ENCODE data around the gene TMEM185A.
"Not testable (repeated sequence)": the region's sequence is repeated elsewhere in the genome, so short reads cannot be mapped to it uniquely, and the experiment has no call there.

TMEM185A gene

GRCh38 chrX:149631234-149632165 lies at the start of gene TMEM185A:
TSS of gene TMEM185A (minus strand) at chrX:149631792. CDS start at chrX:149631580, 212 bp downstream.
- peak; percentile 73 to 79 for DNase-seq

DNA sequence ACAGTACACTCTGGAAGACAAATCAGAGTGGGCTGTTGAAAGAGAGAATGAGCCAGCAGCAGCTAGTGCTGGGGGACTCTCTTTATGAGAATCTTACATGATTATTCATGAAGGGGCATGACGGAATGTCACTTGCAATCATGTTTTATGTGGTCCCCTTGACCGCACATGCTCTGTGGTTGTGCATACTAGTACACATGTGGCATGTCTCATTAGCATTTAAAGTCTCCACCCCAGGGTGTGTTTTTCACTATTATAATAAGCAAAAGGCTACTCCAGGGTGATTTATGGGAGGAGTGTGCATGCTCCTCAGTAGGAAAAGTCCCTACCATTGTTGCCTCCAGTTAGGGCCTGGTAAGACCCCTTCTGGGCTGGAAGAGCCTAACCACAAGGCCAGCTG lies 49.6 kb upstream of the TMEM185A start:
- DNase-seq = no peak

DNA sequence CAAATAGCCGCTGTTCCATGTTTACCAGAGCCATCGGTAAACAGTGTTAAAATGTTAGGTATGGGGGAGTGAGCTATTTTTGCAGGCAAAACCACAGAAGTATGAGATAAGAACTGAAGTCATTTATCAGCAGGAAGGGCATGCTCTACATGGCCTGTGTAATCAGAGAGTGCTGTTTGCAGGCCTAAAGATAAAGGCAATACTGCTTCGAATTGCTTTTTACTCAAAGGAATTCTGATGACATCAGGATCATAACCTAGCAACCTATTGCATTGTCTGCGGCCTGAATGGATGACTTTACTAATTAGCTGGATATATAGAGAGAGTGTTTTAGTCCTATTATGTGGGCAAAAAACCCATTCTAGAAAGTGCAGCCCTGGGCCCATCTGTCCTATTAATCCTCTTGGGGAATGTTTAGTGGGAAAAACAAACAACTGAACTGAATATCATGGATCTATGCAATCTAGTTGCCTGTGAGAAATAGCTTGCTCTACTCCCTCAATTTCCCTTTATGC lies 47.6 kb upstream of the TMEM185A start:
- not testable (repeated sequence) for DNase-seq

DNA sequence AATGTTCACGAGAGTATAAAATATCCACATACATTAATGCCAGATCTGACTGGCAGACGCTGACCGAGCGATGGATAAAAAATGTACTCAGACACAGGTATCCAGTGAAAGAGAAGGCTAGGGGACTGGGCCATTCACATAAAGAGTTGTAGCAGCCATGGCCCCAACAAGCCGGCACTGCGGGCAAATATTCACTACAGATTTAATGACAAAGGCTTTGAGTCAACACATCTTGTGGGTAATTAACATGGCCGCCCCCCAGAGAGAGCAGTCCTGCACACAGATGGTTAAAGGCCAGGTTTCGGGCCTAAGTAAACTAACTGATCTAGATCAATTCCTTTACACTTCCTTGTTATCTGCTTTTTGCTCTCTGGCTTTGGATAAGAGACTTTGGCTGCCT lies 44.0 kb upstream of the TMEM185A start:
- DNase-seq = not testable (repeated sequence)

DNA sequence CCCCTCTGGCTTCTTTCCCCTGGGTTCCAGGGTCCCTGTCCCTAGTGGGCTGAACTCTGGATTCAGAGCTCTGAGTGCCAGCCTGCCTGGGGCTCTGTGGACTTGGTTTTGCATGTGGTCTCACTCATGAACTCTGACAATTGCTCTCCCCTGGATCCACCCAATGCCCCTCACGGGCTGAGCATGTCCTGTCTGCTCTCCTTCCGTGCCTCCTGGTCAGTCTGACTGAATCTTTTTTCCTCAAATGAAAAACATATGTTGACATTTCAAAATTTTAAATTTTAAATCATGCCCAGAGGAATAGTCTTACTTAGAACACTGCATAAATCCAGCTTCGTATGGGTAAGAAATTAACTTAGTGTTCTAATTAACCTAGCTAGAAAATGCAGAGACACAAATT lies 43.5 kb upstream of the TMEM185A start:
- not testable (repeated sequence) for DNase-seq

DNA sequence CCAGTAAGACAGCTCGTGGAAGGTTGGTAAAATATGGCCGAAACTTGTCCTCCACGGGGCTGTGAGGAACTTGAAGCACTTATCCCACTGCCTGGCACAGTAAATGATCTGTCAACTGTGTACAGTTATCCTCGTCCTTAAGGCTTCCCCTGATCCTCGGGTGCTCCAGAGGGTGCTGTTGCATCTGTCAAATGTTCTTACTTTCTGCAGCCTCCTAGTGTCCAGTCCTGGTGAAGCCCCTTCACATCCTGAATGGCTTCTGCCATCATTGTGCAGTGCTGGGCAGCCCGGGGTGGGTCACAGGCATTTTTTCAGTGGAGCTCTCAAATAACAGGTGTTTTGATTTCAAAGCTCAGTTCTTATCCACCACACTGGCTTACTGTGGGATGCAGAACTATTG lies 29.0 kb upstream of the TMEM185A start:
- DNase-seq = not testable (repeated sequence)

- DNase-seq = not testable (repeated sequence)
Measured at GRCh38 chrX:149656260-149656884, 24.8 kb upstream of the TMEM185A start.

DNA sequence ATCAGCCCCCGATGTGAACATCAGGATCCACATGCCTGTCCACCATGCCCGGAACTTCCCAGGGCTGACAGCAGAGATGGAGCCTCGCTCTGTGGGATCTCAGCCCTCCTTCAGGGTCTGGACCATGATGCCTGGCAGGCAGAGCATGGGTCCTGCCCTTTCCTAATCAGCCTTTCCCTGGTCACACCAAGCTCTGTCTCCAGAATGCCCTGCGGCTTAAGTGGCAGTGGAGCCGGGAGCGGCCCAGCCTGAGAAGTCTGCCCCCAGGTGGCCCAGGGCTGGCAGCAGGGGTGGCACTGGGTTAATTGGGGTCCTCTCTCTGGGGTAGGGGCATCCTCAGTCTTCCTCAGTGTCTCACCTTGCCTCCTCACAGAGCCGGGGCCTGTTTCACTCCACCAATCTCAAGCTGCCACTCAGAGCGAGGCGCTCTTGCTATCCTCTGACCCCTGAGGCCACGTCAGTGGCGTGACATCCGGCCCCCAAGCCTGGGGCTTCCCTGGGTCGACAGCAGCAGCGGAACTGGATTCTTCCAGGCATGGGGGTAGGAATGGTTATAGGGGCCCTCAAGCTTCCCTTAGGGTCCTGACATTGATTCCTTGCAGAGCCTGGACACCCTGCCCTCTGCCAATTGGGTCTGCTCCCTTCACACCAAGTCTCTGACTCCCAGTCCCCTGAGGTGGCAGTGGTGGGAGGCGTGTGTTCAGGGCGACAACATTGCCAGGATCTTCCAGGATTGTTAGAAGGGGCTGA lies 20.8 kb upstream of the TMEM185A start:
- DNase-seq = no peak

GRCh38 chrX:149650162-149650561 lies 18.6 kb upstream of the TMEM185A start:
- DNase-seq = no peak

DNA sequence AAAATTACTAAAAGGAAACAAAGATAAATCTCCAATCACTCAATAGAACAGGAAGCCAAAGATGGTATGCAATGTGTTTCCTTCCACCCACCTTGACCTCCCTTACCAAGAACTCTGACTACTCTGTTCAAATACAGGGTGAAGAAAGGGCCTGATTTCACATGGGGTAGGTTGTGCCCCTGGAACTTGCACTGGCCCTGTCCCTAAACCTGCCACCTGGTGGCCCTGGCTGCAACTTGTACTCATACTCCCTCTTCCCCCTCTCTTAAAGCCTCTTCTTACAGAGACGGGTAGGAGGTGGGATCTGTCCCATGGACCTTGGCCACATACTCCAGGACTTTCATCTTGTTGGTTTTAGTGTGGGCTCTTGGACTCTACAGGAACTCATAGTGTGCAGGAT lies 17.3 kb upstream of the TMEM185A start:
- DNase-seq = peak in 1 of 2 donors; percentile 7

- DNase-seq = no peak
Measured at GRCh38 chrX:149647505-149647904, 15.9 kb upstream of the TMEM185A start.

- no peak for DNase-seq
Measured at GRCh38 chrX:149643496-149643895, 11.9 kb upstream of the TMEM185A start.

DNA sequence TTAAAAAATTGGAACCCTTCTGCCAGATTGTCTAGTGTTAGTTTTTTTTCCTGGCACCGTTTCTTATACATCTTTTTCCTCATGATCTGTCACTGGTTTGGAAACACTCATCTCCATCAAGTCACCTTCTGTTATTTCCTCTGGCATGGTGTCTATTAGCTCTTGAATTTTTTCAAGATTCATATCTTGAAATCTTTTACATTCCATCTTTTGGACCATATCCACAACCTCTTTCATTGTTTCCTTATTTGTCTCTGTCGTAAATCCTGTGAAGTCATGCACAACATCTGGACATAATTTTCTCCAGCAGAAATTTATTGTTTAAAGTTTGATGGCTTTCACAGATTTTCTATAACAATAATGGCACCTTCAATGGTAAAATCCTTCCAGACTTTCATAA lies 10.2 kb upstream of the TMEM185A start:
- DNase-seq = no peak

DNA sequence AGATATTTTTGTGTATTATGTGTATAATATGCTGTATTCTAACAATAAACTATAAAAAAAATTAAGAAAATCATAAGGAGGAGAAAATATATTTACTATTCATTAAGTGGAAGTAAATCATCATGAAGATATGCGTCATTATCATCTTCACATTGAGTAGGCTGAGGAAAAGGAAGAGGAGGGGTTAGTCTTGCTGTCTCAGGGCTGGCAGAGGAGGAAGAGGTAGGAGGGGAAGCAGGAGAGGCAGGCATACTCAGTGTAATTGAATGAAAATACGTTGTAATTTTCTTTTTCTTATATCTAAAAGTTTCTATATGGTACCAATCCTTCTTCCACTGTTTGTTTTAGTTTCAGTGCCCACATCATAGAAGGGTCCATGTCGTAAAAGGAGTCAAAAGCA lies 9.8 kb upstream of the TMEM185A start:
- no peak for DNase-seq

DNA sequence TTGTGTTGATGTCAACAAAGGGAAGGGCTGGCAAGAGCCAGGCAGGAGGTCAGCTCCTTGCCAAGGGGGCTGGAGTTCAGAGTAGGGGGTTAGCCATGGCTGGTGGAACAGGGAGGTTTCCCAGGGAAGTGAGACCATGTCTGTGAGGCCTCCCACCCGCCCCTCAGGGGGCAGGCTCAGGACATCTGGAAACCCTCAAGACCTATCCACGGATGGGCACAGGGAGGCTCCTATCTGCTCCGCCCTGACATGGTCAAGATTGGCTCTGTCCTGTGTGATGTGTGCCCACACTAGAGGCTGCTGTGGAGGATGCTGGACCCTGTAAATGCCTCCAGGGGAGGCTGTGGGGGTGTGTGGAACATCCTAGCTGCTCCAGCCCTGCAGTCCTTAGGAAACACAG lies 8.0 kb upstream of the TMEM185A start:
- no peak for DNase-seq

GRCh38 chrX:149638860-149639259 lies 7.3 kb upstream of the TMEM185A start:
- no peak for DNase-seq

DNA sequence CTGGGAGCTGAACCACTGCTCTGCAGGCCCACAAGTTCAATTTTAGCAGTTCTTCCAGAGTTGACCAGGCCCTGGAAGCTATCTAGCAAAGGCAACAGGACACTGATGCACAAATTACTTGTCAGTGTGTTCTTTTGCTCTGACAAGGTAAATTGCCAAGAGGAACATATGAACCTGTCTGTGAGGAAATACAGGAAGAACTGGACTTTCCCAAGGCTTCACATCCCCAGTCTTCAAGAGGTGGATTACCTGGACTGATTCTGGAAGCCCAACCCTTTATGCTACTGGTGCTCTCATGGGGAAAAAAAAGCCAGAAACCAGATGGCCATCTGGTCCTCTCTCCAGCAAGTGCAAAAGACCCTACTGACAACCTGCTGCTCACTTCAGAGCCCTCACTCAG lies 1.9 kb upstream of the TMEM185A start:
- no peak for DNase-seq

DNA sequence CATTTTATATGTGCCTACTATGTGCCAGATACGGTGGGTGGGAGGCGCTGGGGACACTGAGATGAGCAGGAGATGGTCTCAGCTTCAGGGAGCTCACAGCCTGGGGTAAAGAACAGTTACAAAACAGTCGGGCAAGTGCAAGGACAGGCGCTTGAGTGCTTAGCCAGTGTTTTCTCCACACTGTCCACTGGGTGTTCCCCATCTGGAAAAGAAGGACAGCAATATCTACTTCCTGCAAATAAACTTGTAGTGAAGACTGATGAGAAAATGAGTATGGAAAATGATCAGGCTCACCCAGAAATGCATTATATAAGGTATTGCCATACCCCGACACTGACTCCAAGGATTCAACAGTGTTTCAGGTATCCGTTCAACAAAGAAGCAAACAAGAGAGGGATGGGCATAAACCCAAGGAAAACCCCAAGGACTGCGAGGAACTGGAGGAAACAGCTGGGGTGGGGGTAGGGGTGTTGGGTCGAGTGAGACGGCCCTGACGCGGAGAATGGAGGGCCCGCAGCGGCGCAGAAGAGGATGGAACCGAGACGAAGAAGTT lies 835 bp downstream of the TMEM185A start:
- DNase-seq = peak in 1 of 2 donors; percentile 0

GRCh38 chrX:149629730-149630387 lies 1.7 kb downstream of the TMEM185A start:
- DNase-seq = no peak

- DNase-seq = no peak
Measured at GRCh38 chrX:149628768-149629167, 2.8 kb downstream of the TMEM185A start.

GRCh38 chrX:149628280-149628679 lies 3.3 kb downstream of the TMEM185A start:
- DNase-seq = no peak

DNA sequence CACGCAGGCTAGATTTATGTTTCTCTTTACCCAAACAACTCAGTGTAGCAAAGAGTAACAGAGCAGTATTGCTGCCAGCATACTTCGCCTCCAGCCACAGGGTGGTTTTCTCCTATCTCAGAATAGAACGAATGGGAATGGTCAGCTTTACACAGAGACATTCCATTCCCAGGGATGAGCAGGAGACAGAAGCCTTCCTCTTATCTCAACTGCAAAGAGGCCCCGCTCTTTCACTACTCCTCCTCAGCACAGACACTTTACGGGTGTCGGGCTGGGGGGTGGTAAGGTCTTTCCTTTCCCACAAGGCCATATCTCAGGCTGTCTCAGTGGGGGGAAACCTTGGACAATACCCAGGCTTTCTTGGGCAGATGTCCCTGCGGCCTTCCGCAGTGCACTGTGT lies 4.8 kb downstream of the TMEM185A start:
- not testable (repeated sequence) for DNase-seq
